ENCODE results near the gene CHGA.

The CHGA gene

DNA sequence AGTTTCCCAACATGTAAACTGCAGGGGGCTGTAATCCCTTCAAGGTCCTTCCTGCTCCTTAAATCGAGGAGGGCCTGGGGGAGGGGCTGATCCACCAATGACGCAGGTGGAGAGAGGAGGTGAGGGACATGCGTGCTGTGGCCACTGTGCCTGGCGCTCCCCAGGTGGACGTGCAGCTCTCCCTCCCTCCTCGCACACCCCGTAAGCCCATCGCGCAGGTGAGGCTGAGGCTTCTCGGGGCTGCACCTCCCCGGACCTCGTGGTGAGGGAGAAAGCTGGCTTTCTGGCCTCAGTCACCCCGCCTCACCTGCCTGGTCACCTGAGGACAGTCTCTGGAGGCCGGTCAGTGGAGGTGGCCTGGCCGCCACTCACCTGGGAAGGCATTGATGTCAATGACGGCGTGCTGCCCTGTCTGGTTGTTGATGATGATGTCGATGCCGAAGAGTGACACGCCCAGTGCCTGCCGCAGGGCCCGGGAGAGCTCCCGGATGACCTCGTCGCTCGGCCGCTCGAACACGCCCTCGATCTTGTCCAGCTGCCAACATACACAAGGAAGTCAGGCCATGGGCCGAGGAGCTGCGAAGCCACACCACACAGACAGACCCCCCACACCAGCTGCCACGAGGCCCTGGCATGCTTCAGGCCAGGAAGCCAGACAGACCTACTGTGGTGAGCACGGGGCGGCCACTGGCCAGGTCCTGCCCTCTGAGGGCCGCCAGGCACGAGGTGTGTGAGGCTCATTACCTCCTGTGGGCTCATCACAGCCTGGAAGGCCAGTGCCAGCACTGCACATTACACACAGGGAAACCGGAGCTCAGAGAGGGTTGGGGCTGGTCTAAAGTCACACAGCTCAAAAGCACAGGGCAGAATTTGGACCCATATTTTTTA lies 23.3 kb downstream of the CHGA start:
- peak; percentile 43 for DNase-seq

DNA sequence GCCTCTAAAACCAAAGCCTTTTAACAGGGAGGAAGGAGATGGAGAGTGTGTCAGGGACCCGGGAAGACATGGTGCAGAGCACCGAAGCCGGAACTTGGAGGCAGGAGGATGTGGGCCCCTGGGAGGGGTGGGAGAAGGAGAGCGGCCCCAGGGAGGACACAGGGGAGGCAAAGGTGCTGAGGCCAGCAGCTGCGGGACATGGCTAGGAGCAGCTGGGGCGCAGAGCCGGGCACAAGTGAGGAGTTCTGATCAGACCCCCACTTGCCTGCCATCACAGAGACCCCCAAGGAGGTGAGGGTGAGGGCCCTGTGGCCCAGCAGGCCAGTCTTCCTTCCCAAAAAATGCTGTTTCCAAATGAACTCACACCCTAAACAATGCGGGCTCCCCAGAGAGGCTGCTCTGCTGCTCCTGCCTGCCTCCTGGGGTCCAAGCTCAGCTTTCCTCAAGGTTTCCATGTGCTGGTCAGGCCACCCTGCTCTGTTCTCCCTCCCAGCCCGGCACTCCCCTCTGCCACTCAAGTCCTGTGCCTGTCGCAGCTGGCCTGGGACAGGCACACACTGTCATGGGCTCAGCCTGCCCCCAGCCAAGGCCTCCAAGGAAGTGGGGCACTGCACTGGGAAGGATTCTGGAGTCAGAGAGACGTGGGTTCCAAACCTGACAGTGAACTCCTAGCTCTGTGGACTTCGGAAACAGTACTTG lies 24.0 kb downstream of the CHGA start:
- no peak for DNase-seq

DNA sequence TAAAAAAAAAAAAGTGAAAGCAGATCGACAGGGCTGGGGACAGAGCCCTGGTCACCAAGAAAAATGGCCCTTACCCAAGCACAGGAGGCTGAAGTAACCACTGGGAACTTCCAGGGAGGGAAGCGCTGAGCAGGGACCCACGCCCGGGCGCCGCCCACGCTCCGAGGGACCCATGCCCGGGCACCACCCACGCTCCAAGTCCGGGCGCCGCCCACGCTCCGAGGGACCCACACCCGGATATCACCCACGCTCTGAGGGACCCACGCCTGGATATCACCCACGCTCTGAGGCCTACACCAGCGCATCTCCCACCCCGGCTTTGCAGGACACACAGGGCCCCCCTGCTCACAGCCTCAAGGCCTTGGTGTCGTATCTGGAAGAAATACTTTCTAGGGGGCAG lies 25.7 kb downstream of the CHGA start:
- DNase-seq = no peak

DNA sequence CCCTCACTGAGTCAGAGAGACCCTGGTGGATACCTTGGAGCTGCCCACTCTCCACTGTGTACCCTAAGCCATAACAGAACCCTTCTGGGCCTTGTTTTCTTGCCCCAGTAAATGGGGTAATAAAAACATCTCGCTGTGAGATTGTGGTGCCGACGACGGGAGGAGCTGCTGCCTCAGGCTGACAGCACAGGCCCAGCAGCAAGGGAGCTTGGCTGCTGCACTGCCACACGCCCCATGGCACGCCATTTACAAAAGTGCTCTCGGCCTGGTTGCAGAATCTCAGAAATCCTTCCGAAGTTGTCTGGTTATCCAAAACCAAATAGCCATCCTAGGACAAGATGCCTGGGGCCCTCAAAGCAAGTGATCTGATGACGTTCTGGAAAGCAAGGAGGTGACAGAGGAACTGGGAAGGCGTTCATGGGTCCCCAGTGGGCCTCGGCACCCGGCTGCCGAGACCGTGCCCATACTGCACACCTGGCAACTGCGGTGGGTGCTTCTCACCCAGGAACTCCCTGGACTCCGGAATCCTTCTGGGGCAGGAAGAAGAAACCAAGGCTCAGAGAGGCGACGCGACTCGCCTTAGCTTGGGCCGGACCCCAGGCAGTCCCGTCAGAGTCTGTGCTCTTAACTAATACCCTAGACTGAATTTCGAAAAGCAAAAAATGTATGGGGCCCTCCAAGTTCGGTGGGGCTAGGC lies 26.7 kb downstream of the CHGA start:
- no peak for DNase-seq

DNA sequence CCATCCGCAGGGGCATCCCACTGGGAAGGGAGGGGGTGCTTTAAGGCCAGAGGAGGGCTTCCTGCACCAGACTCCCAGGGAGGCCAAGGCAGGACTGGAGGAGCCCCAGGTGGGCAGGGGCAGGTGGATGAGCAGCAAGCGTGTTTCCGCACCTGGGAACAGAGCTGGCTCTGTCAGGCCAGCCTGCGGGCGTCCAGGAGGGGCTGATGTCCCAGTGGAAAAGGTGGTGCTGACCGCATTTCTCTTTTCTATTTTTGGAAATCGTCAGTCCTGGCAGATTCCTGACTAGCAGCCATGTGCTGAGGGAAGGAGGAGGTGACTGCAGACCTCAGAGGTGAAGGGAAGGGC lies 27.2 kb downstream of the CHGA start:
- DNase-seq = no peak

DNA sequence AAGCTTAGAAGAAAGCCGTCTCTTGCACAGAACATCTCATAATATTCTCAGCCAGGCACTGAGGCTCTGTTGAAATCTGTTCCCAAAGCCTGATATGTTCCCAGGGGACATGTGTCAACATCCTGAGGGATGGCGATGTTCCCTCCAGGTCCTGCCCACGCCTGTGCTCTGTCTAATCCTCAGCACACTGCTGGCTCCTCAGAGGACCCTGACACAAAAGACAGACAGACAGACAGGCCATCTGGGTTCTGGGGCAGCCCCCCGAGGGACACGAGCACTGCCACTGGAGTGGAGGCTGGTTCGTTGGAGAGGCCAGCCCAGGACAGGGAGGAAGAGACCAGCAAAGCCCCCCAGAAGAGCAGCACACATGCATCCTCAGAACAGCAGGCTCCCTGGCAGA lies 27.8 kb downstream of the CHGA start:
- no peak for DNase-seq

DNA sequence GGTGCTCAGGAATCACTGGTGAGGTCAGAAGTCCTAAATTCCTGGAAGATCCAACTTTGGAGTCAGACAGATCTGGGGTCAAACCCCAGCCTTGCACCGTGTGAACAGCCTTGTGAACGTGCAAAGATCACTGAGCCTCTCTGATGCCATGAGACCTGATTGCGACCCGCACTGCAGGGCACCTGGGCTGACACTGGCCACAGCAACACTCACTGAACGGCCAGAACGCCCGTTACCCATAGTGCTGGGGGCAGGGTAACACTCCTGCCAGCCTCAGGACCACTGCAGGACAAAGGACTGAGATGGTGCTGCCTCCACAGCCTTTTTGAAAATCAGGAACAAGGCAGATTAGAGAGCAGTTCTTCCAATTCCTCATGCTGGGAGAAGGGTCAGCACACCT lies 28.3 kb downstream of the CHGA start:
- DNase-seq = no peak

DNA sequence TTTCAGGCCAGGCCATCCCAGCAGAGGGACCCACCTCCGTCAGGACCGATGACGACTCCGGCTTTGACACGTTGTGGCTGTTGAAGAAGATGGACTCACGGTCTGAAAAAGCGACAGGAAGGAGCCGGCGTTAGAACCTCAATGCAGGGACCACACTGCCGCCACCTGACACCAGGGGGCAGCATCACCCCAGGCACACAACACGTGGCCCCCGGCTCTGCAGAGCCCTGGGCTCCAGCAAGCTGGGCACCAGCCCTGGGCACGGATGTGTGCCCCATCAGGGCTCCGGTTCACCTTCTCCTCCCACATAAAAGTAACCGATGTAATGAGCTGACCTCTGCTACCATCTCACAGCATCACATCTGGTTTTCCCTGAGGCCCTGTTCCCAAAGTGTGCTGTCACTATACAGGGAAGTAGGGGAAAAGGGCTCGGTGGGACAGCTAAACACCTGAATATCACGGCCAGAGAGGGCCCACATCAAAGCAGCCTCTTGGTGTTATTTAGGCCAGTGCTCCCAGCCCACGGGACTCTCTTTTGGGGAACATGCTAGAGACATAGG lies 29.0 kb downstream of the CHGA start:
- no peak for DNase-seq

DNA sequence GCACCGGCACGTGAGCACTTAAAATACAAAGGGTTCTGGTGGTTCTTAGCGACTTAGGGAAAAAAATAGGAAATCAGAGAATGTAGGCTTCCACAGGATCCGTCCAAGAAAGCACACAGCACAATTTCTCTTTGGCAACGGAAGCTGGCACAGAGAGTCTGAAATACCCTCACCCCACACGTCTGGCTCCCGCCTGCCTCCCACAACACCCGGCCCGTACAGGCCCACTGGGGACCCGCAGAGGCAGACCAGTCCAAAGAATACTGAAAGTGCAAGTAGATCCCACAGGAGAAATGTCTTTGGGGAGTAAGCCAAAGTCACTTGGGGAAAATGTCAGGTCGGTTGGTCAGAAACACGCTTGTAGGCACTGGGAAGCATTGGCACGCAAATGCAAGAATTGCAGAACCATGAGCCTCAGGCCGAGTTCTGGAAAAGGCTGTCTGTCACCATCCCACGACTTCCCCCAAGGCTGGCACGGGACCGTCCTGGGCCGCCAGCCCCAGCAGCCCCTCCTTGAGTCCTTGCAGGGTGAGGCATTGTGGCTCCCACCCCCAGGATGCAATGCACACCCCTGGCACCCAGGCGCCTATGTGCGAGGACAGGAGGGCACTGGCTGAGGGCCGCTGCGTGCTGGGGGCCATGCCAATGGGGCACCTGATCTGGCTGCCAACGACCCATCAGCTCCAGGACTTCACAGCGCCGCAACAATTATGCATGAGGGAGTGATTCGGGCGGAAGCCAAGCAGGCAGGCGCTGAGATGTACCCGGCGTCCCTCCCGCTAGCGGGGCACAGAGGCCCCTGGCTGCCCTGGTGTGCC lies 29.7 kb downstream of the CHGA start:
- no peak for DNase-seq

DNA sequence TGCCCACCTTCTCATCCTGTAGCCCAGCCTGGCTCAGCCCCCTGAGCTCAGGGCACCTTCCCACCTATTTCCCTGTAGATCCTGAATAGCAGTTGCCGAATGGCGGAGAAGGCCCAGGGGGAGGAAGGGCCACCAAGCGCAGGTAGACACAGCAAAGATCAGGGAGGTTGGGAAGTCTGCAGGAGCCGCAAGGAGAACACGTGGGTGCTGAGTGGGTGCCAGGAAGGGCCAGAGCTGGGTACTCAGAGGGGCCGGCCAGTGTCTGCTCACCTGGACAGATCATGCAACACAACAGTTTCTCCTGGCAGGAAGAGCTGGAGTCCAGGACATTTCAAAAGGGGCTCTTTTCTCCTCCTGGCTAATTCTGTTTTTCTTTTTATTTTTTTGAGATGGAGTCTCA lies 30.6 kb downstream of the CHGA start:
- DNase-seq = no peak

DNA sequence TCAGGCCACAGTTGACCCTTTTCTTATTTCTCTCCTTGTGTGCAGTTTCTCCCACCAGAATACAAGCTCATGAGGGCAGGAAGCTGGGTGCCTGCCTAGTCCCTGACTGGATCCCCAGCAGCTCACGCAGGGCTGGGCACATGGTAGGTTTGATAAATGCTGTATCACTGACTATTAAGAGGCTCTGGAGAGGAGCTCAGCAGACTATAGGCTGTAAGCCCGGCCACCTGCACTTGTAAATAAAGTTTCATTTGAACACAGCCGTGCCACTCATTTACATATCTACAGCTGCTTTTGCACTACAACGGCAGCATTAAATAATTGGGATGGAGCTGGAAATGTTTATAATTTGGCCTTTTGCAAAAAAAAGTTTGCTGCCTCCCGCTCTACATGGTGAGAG lies 32.0 kb downstream of the CHGA start:
- DNase-seq = no peak

DNA sequence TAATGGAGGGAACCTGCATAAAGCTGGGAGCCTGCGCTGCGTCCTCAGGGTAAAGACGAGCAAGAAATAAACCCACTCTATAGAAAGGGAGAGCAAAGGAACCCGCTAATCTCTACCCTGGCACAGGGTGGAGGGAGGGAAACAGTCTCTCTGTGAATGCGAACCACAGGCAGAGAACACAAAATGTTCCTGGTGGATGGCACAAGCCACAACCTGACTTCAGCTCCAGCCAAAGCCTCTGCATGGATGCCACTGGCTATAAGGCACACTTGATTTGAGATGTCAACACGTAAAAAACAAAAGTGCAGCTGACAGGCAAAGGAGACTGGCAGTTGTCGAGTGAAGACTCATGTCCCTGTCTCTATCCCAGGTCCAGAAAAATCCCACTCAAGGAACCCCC lies 32.4 kb downstream of the CHGA start:
- no peak for DNase-seq

DNA sequence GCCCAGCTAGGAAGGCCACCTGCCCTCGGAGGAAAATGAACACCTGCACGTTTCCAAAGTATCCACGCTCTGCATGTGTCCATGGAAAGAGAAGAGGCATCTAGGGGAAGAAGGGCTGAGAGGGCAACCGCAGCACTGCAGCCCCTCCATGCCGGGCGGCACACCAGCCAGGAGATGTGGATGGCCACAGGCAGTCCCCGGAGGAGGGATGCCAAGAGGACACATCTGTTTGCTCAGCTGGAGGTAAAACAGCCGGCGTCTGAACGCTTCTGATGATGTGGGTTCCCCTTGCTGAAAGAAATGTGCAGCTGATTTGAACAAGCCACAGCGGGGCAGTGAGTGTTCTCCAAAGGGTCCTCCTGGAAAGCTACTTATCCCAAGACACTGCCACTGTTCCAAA lies 34.0 kb downstream of the CHGA start:
- DNase-seq = no peak

DNA sequence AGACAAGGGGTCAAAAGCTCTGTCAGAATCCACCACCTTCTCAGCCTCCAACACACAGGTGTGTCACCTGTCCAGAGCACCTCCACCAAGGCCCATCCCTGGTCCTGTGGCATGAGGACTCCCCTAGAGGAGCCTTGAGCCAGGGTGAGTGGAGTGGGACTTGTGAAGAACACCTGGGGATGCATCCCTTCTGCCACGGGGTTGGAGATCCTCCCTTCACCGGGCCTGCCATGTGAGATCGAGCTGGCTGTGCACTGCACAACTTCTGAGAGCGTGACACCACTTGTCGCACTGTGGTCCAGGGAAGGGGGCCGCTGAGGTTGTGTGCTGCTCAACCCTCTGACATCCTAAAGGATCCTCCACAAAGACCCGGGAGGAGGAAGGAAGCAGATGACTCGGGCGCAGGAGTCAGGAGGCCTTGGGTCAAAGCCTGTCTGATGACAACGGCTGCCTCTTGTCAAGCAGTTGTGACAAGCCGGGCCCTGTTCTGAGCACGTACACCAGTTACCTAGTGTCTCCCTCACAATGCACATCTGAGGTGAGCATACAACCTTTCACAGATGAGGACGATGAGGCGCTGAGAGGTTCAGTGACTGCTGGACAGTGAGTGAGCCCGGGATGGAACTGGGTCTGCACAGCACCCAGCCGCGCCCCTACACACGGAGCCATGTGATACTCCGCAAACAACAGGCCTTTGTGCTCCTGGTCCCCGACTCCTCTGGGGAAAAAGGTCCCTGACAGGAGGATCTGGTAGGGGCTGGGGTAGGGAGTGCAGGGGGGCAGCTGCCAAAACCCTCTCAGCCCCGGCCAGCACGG lies 35.6 kb downstream of the CHGA start:
- no peak for DNase-seq

DNA sequence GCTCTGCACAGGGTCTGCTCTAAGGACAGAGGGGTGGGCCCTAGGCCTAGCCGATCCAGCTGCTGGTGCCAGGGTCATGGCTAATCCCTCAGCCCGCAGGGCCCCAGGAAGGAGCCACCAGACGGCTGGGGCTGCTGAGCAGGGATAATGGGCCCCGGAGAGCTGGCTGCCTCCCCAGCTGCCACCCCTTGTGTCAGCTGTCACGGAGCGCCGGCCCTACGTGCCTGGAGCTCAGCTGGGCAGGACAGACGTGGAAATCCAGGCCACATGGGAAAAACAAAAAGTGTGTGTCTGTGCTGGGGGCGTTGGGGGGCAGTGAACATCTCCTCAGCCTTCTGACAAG lies 36.2 kb downstream of the CHGA start:
- DNase-seq = no peak

DNA sequence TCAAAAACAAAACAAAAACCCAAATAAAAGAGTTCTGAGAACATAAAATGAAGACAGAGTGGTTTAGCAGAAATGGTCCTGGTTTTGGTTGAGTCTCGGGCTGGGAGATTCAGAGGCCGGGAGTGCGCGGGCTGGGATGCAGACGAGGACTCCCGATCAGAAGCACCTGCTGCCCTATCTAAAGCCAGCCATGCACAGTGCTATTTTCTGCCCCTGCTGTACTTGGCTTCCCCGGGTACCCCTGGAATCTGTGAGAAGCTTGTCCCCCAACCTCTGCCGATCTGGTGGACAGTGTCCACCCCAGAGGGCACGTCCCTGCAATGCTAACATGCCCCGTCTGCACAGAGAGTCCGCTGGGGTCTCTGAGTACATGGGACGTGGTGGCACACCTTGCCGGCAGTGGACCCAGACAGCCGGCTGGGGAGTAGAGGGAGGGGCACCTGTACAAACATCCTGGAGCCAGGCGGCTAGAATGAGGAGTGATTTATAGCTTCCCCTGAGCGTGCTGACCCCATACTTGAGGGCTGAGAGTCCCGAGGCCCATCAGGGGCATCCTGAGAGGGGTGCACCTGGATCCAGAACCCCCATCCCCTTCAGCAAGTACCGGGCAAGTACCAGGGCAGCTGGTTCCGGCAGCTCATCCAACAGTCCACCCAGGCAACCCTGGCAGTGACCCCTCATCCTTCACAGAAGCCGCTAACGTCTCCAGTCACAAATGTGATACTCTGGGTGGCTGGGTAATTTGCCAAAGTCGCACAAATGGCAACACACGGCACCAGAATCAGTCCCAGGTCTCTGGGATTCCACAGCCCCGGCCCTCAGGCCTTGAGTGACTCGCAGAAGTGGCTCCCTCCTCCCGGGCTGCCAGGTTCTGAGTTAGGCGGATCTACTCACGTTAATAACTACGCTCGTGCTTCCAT lies 37.1 kb downstream of the CHGA start:
- no peak for DNase-seq

DNA sequence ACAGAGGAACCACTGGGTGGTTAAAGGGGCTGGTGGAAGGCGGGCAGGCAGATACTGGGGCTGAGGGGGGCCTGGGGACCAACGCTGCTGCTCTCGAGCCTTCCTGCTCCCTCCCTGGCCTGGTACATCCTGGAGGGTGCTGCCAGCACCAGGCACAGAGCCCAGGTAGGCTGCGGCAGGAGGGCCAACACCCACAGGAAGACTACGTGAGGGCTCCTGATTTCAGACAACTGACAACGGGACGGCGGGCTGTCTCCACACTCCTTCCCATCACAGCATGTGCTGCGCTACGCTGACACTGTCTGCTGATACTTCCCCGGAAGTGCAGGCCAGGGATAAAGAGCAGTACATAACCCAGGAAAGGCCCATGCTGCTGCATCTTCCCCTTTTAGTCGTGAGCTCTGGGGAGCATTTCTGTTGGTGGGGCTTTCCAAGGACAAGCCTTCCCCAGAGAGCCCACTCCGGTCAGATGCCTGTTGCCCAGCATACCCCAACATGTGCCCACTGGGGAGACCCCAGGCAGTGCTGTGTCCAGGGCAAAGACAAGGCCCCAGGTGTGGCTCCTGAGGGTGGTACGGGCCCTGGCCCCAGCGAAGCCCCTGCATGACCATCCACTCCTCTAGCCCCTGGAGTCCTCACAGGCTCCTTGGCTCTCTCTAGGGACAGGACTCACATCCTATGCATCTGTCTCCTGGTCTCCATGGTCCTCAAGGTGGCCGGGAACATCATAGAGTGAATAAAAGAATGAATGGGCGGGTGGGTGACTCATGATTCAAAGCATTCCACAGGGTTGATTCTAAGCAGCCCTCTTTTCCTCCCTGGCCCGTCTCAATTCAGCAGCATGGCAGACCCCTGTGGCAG lies 38.0 kb downstream of the CHGA start:
- DNase-seq = no peak

DNA sequence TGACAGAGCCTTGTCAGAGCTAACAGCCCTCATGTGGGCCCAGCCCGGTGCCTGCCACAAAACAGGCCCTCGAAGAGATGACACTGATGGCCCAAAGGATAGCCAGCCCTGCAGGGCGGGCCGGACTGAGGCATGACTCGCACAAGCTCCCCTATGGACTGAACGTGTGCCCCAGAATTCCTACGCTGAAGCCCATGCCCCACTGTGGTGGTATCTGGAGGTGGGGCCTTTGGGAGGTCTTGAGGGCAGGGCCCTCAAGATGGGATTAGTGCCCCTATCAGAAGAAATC lies 38.6 kb downstream of the CHGA start:
- DNase-seq = no peak

DNA sequence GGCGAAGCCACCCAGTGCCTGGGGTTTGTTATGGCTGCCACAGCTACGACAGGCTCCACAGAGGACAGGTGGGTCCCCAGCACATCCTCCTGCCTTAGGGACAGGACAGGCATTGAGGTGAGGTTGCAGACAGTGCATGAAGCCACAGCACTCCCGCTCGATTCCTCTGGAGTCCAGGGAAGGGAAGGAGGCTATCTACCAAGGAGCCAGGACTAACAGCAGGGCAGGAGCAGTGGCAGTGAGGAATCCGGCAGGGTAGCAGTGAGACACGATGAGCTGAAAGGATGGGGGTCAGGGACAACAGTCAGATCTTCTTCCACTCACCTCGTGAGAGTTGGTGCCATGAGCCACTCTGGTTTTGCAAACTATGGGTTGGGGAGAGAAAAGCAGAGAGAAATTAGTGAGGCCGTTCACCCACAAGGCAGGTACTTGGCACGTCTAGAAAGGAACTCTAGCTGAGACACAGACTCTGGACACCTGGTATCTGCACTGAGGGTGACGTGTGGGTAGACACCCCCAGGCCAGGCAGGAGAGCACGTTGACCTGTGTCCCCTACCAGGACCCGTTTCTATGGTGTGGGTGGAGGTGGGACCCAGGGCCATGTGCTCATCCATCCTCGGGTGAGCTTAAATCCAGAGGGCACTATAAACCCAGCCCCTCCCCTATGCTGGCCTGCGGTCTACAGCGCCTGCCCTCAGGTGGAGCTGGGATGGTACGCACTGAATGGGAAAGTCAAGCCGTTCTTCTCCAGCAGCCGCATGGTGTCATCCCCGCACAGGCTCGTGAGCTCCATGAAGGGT lies 39.3 kb downstream of the CHGA start:
- DNase-seq = no peak

DNA sequence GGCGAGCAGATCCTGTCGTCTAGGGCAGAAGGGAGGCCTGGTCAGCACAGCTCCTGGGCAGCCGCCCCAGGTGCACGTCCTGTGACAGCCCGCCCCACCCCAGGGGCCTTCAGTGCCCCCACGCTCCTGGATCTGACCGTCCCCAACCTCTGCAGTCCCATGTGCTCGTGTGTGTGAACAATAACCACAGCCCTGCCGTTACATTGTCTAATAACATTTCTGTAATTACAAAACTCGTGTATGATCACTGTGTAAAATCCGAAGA lies 39.8 kb downstream of the CHGA start:
- DNase-seq = no peak

Measured in NCI-H2029 treated with DMSO at 0.1 percent for 48 hours (cell line).